GM18951 (cell line): ENCODE data around the gene ANKMY1.

Experiments
- POLR2A ChIP-seq: IDR thresholded peaks from 4 replicates; pipeline ENCODE4 v1.6.1; 2011; ENCODE audit warnings: mild to moderate bottlenecking; ENCODE audit not compliant: insufficient read length, insufficient read depth; ENCODE audit errors: extremely low read depth
- in situ Hi-C: fragments of 300-500 bp; cut with MboI; formaldehyde crosslinking; loops from one replicate; pipeline ENCODE4 v1.12.0; 2022; ENCODE audit warnings: low sequenced_read_pairs, mixed read lengths, inconsistent platforms; ENCODE audit not compliant: unreplicated experiment

ANKMY1 gene

GRCh38 chr2:240557808-240558207, at the start of gene ANKMY1:
Gene ANKMY1, minus strand, starts transcription at chr2:240557988. Its CDS starts 653 bp downstream, at chr2:240557335.
- TF ChIP-seq POLR2A, result no peak
- in situ Hi-C loops, result no loop called here

GRCh38 chr2:240605867-240606743, 48.3 kb upstream of the ANKMY1 start:
- in situ Hi-C loops, result no loop called here

GRCh38 chr2:240604939-240605716, 47.3 kb upstream of the ANKMY1 start:
- in situ Hi-C loops, result no loop called here
- TF ChIP-seq POLR2A, result no peak

More at GRCh38 chr2:240605867-240606743, 48.3 kb upstream of the ANKMY1 start:
- no peak for TF ChIP-seq POLR2A

- in situ Hi-C loops, result no loop called here
- no peak for TF ChIP-seq POLR2A
These were observed 46.6 kb upstream of the ANKMY1 start for GRCh38 chr2:240604291-240604938.

DNA sequence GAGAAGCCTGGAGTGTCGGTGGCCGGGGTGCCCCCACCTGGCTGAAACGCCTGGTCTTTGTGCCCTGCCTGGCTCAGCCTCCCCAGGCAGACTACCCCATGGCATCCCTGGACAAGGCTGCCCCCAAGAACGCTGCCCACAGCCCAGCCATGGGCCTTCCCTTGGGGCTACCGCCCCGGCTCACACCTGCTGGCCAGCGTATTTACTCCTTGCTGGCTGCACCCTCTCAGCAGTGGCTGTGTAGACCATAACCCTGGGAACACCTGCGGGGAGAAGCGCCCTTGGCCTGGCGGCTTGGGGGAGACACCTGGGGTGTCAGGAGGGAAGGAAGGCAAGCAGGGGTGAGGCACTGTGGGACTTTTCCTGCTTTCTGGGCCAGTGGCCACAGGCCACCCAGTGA, 46.1 kb upstream of the ANKMY1 start:
- no peak for TF ChIP-seq POLR2A
- in situ Hi-C loops, result no loop called here

GRCh38 chr2:240603081-240603835, 45.5 kb upstream of the ANKMY1 start:
- in situ Hi-C loops, result no loop called here
- TF ChIP-seq POLR2A, result no peak

GRCh38 chr2:240602266-240603050, 44.7 kb upstream of the ANKMY1 start:
- in situ Hi-C loops, result no loop called here
- no peak for TF ChIP-seq POLR2A

- in situ Hi-C loops, result no loop called here
- no peak for TF ChIP-seq POLR2A
These were observed 44.0 kb upstream of the ANKMY1 start for GRCh38 chr2:240601831-240602160.

GRCh38 chr2:240601061-240601830, 43.5 kb upstream of the ANKMY1 start:
- in situ Hi-C loops, result no loop called here
- TF ChIP-seq POLR2A, result no peak

- in situ Hi-C loops, result no loop called here
- TF ChIP-seq POLR2A, result no peak
These were observed 42.7 kb upstream of the ANKMY1 start for GRCh38 chr2:240600451-240600961.

DNA sequence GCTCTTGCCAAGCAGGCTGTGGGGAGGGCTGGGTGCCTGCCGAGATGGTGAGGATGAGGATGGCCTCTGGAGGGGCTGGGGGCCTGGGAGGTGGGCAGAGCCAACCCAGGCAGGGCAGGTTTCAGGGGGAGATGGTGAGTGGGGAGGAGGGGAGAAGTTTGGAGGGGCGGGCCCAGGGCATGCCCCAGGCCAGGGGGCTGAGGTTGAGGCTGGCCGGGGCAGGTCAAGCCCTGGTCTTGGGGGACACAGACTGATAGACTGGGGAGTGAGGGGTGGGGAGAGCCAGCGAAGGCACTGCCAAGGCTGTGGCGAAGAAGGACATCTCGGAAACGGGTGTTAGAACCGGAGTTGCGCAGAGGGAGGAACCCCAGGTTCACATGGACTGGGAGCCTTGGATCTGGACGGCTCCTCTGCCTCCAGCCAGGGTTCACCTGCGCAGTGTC, 41.4 kb upstream of the ANKMY1 start:
- in situ Hi-C loops, result no loop called here
- TF ChIP-seq POLR2A, result no peak

DNA sequence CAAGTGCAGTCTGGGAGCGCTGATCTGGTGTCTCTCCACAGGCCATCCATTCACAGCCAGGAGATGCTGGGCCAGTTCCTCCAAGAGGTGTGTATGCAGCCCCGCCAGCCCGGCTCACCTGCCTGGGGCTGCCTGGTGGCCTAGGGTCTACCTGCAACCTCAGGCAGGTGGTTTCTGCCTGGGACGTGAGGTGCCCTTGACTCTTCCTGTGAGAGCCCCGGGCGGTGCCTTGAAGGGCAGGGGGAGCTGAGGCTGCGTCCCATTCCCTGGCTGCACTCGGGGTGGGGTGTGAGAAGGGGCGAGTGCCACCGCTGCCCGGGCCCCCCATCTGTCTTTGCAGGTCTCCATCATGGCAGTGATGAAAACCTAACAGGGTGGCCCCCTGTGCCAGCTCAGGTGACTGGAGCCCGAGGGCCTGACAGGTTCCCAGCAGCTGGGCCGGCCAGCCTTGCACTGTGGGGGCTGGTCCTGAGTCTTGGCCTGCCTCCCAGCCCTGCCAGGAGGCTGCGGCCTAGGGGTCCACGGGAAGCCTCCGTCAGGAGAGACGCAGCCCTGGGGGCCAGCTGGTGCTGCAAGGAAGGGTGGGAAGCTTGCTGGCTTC, 40.6 kb upstream of the ANKMY1 start:
- in situ Hi-C loops, result no loop called here
- no peak for TF ChIP-seq POLR2A
